Adrenal gland (tissue), 12 donors: ENCODE results near the gene SUPT5H. TPM values are rescaled to one million over a fixed set of nuclear protein-coding genes. Genes with fewer than 3 reads are reported as not detected.
"Not testable (repeated sequence)": the region's sequence is repeated elsewhere in the genome, so short reads cannot be mapped to it uniquely, and the experiment has no call there.

ENCODE experiments used
- DNase-seq, 7 donors: peaks; one replicate each; pipeline ENCODE4 v3.0.0-alpha.2; 2019 to 2020
- H3K27ac ChIP-seq, 5 donors: fragments of 200-600 bp; sonication (generic) in 4 of 5; 1 replicate in 3 of 5; 2 replicates in 2 of 5; pipeline versions ENCODE4 v1.5.1 to v1.8.0; 2016 to 2020; ENCODE audit warnings: mild to moderate bottlenecking in 1 of 5
- H3K27me3 ChIP-seq: fragments of 200-600 bp; 2 replicates; pipeline ENCODE4 v1.8.0; 2021
- H3K36me3 ChIP-seq, 2 donors: fragments of 200-600 bp; replicated peaks in 1 of 2; 1 replicate in 1 of 2; 2 replicates in 1 of 2; pipeline versions ENCODE4 v1.5.1 to v1.8.0; 2018 to 2022
- H3K4me1 ChIP-seq, 2 donors: fragments of 200-600 bp; replicated peaks in 1 of 2; 1 replicate in 1 of 2; 2 replicates in 1 of 2; pipeline versions ENCODE4 v1.5.1 to v1.8.0; 2018 to 2021
- H3K4me3 ChIP-seq, 4 donors: fragments of 200-600 bp; sonication (generic) in 3 of 4; one replicate each; pipeline ENCODE4 v1.5.1; 2016 to 2018
- H3K9me3 ChIP-seq, 3 donors: fragments of 200-600 bp; sonication (generic) in 1 of 3; replicated peaks in 1 of 3; 1 replicate in 2 of 3; 2 replicates in 1 of 3; pipeline versions ENCODE4 v1.5.1 to v1.8.0; 2016 to 2021
- POLR2A ChIP-seq, 2 donors: fragments of 450-650 bp; IDR thresholded peaks; one replicate each; pipeline ENCODE4 v1.6.1; 2017; ENCODE audit warnings: antibody characterized with exemption in 2 of 2, mild to moderate bottlenecking in 2 of 2, moderate library complexity in 1 of 2
- WGBS, 4 donors: extraction: QIAGEN DNeasy Blood & Tissue Kit in 2 of 4; methylation state at CpG; one replicate each; pipeline versions ENCODE4 v1.1.5 to v1.1.7; 2013 to 2017; 5-methylcytosine and 5-hydroxymethylcytosine counted together
- intact Hi-C, 2 donors: fragments of 100-400 bp; cut with DNase I; formaldehyde crosslinking; loops; one replicate each; pipeline versions ENCODE4 v1.14.1 to v1.15.0; 2022 to 2023
- polyA plus RNA-seq, 3 donors: library from polyadenylated mRNA; stranded (reverse); fragments of 200-250 nt in 2 of 3; fragments of 350-450 nt in 1 of 3; fragmentation: Illumina TruSeq in 1 of 3; extraction: RNeasy Lipid Tissue Mini Kit (QIAGEN cat#74804) in 1 of 3; gene quantifications; one replicate each; pipeline ENCODE4 v1.2.3, GENCODE V29; 2013 to 2014
- total RNA-seq, 9 donors: library from RNA; depleted of rRNA in 4 of 9; stranded (reverse); fragments of >200 nt in 4 of 9; fragments of 120-200 nt in 1 of 9; fragmentation: NEBNext Ultra II Directional in 1 of 9; extraction: Animal tissue kit (Norgen Biotek cat#: 25700) in 1 of 9; gene quantifications; one replicate each; pipeline versions ENCODE4 v1.1.0 to v1.2.4, GENCODE V29; 2013 to 2023
- TF ChIP-seq, protein P1 (sequence below), 6 experiments: fragments of 450-650 bp in 4 of 6; fragments of 200-600 bp in 2 of 6; sonication (generic) in 1 of 6; IDR thresholded peaks; 1 replicate in 5 of 6; 2 replicates in 1 of 6; pipeline versions ENCODE4 v1.5.1 to v1.8.0; 2016 to 2021; ENCODE audit warnings: antibody characterized with exemption in 6 of 6, mild to moderate bottlenecking in 2 of 6, moderate library complexity in 1 of 6
- donor health status: healthy with polysubstance abuse.
- donor health status: Bipolar disorder and iron deficiency.
- donor health status: DM: yes; HTN: yes; CAD: no.
- donor health status: DM: no; HTN: no; CAD: no.
- donor health status: DM: no; HTN: no; CAD: no.
- donor health status: DM: yes; HTN: yes; CAD: no.

Gene SUPT5H
- total and polyA plus RNA-seq, 12 donors = 42.0 to 612 (median 99.1) TPM

- no peak overlapping the region for H3K4me3 ChIP-seq
- TF ChIP-seq, protein P1, sequence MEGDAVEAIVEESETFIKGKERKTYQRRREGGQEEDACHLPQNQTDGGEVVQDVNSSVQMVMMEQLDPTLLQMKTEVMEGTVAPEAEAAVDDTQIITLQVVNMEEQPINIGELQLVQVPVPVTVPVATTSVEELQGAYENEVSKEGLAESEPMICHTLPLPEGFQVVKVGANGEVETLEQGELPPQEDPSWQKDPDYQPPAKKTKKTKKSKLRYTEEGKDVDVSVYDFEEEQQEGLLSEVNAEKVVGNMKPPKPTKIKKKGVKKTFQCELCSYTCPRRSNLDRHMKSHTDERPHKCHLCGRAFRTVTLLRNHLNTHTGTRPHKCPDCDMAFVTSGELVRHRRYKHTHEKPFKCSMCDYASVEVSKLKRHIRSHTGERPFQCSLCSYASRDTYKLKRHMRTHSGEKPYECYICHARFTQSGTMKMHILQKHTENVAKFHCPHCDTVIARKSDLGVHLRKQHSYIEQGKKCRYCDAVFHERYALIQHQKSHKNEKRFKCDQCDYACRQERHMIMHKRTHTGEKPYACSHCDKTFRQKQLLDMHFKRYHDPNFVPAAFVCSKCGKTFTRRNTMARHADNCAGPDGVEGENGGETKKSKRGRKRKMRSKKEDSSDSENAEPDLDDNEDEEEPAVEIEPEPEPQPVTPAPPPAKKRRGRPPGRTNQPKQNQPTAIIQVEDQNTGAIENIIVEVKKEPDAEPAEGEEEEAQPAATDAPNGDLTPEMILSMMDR (IDR thresholded peaks at IDR 0.05) = no peak
- no peak for TF ChIP-seq POLR2A (IDR thresholded peaks at IDR 0.05)
- DNase-seq = no peak
- no peaks in the 10 kb centered on the region for H3K27me3 ChIP-seq
- H3K9me3 ChIP-seq = no peaks in the 10 kb centered on the region
- intact Hi-C loops = loop anchor here in 1 of 2 donors (10.0 kb wide), 1 partner anchor 87 kb away; the partner anchor contains the start of gene EID2B
- WGBS, 4 donors = 50 to 73% (median 64%) methylated on average over 1 to 3 of the region's 3 CpGs
- H3K36me3 ChIP-seq = peaks cover 0 to 4% of the 10 kb centered on the region in 2 donors
- H3K4me1 ChIP-seq = peaks cover 17 to 31% of the 10 kb centered on the region in 2 donors
- peak overlapping the region in 1 of 5 donors; percentile 4 for H3K27ac ChIP-seq
Measured at GRCh38 chr19:39448271-39448670, 2.9 kb downstream of the SUPT5H start.

DNA sequence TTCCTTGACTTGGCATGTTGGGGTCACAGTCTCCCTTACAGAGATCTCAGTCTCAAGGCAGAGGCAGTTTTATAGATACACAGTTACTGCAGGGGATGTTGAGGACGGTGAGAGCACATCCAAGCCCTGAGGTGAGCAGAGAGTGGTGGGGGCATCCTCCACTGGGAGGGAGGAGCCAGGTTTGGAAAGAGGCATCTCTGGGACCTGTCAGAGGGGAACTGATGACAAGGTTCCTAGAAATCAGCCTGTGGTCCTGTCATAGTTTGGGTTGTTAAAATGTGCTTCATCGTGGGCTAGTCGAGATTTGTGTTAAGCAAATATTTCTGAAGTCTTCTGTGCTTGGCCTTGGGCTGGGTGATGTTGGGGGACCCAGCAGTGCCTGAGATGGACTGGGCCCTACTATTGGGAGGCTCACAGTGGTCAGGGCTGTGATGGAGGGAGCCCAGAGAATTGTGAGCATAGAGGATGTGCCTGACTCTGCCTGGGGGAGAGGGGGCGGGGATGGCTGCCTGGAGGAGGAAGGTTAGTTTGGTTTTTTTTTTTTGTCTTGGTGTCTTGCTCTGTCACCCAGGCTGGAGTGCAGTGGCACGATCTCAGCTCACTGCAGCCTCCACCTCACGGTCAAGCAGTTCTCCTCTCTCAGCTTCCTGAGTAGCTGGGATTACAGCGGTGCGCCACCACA, 3.9 kb downstream of the SUPT5H start:
- Histone ChIP-seq H3K36me3 (peaks cover 0 to 14% of the 10 kb centered on the region in 2 donors), H3K27me3 (no peaks in the 10 kb centered on the region), H3K4me3 (no peak overlapping the region), H3K4me1 (peaks cover 17 to 30% of the 10 kb centered on the region in 2 donors), H3K27ac (no peak overlapping the region), H3K9me3 (no peaks in the 10 kb centered on the region)
- DNase-seq = no peak
- WGBS, 4 donors = 70 to 95% (median 79%) methylated on average over 5 to 8 of the region's 8 CpGs
- TF ChIP-seq, protein P1 (IDR thresholded peaks at IDR 0.05) = no peak
- no peak for TF ChIP-seq POLR2A (IDR thresholded peaks at IDR 0.05)
- intact Hi-C loops = loop anchor here in 1 of 2 donors (10.0 kb wide), 1 partner anchor 86 kb away; the partner anchor contains the start of gene EID2B

- H3K27ac ChIP-seq, H3K4me3 ChIP-seq, H3K9me3 ChIP-seq, intact Hi-C loops, H3K27me3 ChIP-seq, DNase-seq: not testable (repeated sequence)
- Histone ChIP-seq H3K36me3 (peaks cover 0 to 15% of the 10 kb centered on the region in 2 donors), H3K4me1 (peaks cover 15 to 21% of the 10 kb centered on the region in 2 donors)
- 94 to 96% (median 95%) methylated on average over 8 of the region's 8 CpGs for WGBS, 4 donors
Measured at GRCh38 chr19:39451257-39451656, 5.9 kb downstream of the SUPT5H start.

GRCh38 chr19:39463403-39463802, 18.0 kb downstream of the SUPT5H start:
- Histone ChIP-seq H3K4me3 (no peak overlapping the region), H3K4me1 (no peaks in the 10 kb centered on the region), H3K27me3 (no peaks in the 10 kb centered on the region), H3K9me3 (no peaks in the 10 kb centered on the region), H3K27ac (no peak overlapping the region), H3K36me3 (peaks cover 0 to 73% of the 10 kb centered on the region in 2 donors)
- 71 to 91% (median 85%) methylated on average over 3 of the region's 3 CpGs for WGBS, 4 donors
- no peak for DNase-seq
- intact Hi-C loops = no loop called here
- no peak for TF ChIP-seq POLR2A (IDR thresholded peaks at IDR 0.05)

GRCh38 chr19:39465956-39466747, 20.8 kb downstream of the SUPT5H start:
- Histone ChIP-seq H3K27me3 (no peaks in the 10 kb centered on the region), H3K9me3 (no peaks in the 10 kb centered on the region), H3K4me3 (no peak overlapping the region), H3K4me1 (no peaks in the 10 kb centered on the region), H3K36me3 (peaks cover 0 to 73% of the 10 kb centered on the region in 2 donors), H3K27ac (no peak overlapping the region)
- TF ChIP-seq, protein P1 (IDR thresholded peaks at IDR 0.05) = no peak
- no peak for TF ChIP-seq POLR2A (IDR thresholded peaks at IDR 0.05)
- DNase-seq = no peak
- intact Hi-C loops = no loop called here
- WGBS, 4 donors = 91 to 95% (median 94%) methylated on average over 10 to 18 of the region's 18 CpGs
